CD14-positive monocyte (primary cell): Measurements from ENCODE around the gene PLAGL2. TPM values are rescaled to one million over a fixed set of nuclear protein-coding genes. Genes with fewer than 3 reads are reported as not detected.

Source experiments
- DNase-seq, 3 donors: peaks; one replicate each; pipeline ENCODE4 v3.0.0-alpha.2; 2011 to 2022
- H2AFZ ChIP-seq: 2 replicates; pipeline ENCODE4 v1.6.0; 2012; ENCODE audit warnings: mild to moderate bottlenecking, low read depth, low read length, inconsistent platforms; ENCODE audit not compliant: insufficient read depth, poor library complexity, severe bottlenecking
- H3K27ac ChIP-seq, 2 donors: 1 replicate in 1 of 2; 2 replicates in 1 of 2; pipeline ENCODE4 v1.5.1; 2012 to 2013; ENCODE audit warnings: low read length in 2 of 2, control low read depth in 1 of 2, inconsistent platforms in 1 of 2, low read depth in 1 of 2, mild to moderate bottlenecking in 1 of 2
- H3K27me3 ChIP-seq, 2 donors: one replicate each; pipeline versions ENCODE4 v1.6.0 to v1.6.1; 2011 to 2013; ENCODE audit warnings: low read length in 2 of 2; ENCODE audit not compliant: control insufficient read depth in 2 of 2, insufficient read depth in 2 of 2
- H3K36me3 ChIP-seq, 2 donors: replicated peaks in 1 of 2; 1 replicate in 1 of 2; 2 replicates in 1 of 2; pipeline versions ENCODE4 v1.5.1 to v1.6.1; 2012 to 2013; ENCODE audit warnings: low read length in 2 of 2, control low read depth in 1 of 2, inconsistent platforms in 1 of 2, mild to moderate bottlenecking in 1 of 2; ENCODE audit not compliant: insufficient read depth in 2 of 2, control insufficient read depth in 1 of 2
- H3K4me1 ChIP-seq, 2 donors: 1 replicate in 1 of 2; 2 replicates in 1 of 2; pipeline versions ENCODE4 v1.5.1 to v1.6.1; 2012 to 2013; ENCODE audit warnings: low read length in 2 of 2, control low read depth in 1 of 2, inconsistent platforms in 1 of 2, mild to moderate bottlenecking in 1 of 2, moderate library complexity in 1 of 2; ENCODE audit not compliant: insufficient read depth in 2 of 2, control insufficient read depth in 1 of 2
- H3K4me2 ChIP-seq: replicated peaks from 2 replicates; pipeline ENCODE3; 2012; ENCODE audit warnings: low read length, moderate library complexity, mild to moderate bottlenecking; ENCODE audit not compliant: poor library complexity, severe bottlenecking; ENCODE audit errors: extremely low read depth
- H3K4me3 ChIP-seq, 3 experiments: fragments of 200-600 bp in 1 of 3; sonication (generic) in 1 of 3; replicated peaks in 1 of 3; 1 replicate in 2 of 3; 2 replicates in 1 of 3; pipeline ENCODE4 v1.5.1; 2011 to 2013; ENCODE audit warnings: low read length in 3 of 3, mild to moderate bottlenecking in 3 of 3, control low read depth in 2 of 3, low read depth in 2 of 3, inconsistent platforms in 1 of 3, moderate library complexity in 1 of 3
- H3K79me2 ChIP-seq: 2 replicates; pipeline ENCODE4 v1.6.0; 2012; ENCODE audit warnings: mild to moderate bottlenecking, control low read depth, inconsistent platforms, low read length, moderate library complexity; ENCODE audit not compliant: insufficient read depth
- H3K9ac ChIP-seq: 2 replicates; pipeline ENCODE4 v1.6.0; 2017; ENCODE audit warnings: low read length, mild to moderate bottlenecking; ENCODE audit not compliant: insufficient read depth, poor library complexity, severe bottlenecking
- H3K9me3 ChIP-seq, 2 donors: replicated peaks in 1 of 2; 1 replicate in 1 of 2; 2 replicates in 1 of 2; pipeline versions ENCODE4 v1.5.1 to v1.6.1; 2012 to 2013; ENCODE audit warnings: low read length in 2 of 2, control low read depth in 1 of 2; ENCODE audit not compliant: control insufficient read depth in 1 of 2, insufficient read depth in 1 of 2
- H4K20me1 ChIP-seq: 2 replicates; pipeline ENCODE4 v1.6.0; 2012; ENCODE audit warnings: mild to moderate bottlenecking, low read length, control low read depth, moderate library complexity; ENCODE audit not compliant: insufficient read depth
- H3K27ac Mint-ChIP-seq, 7 donors: one replicate each; pipeline ENCODE4 v1.8.0; 2020; ENCODE audit warnings: mild to moderate bottlenecking in 7 of 7, mixed read lengths in 7 of 7, moderate library complexity in 6 of 7, inconsistent platforms in 2 of 7
- H3K27me3 Mint-ChIP-seq, 3 donors: one replicate each; pipeline ENCODE4 v1.8.0; 2021 to 2022; ENCODE audit warnings: low read depth in 3 of 3, mild to moderate bottlenecking in 3 of 3, mixed read lengths in 3 of 3, moderate library complexity in 3 of 3, inconsistent platforms in 1 of 3
- H3K36me3 Mint-ChIP-seq, 2 donors: one replicate each; pipeline ENCODE4 v1.8.0; 2020; ENCODE audit warnings: mixed read lengths in 2 of 2, inconsistent platforms in 1 of 2, mild to moderate bottlenecking in 1 of 2
- H3K4me1 Mint-ChIP-seq: one replicate; pipeline ENCODE4 v1.8.0; 2020; ENCODE audit warnings: mild to moderate bottlenecking, mixed read lengths
- H3K4me3 Mint-ChIP-seq, 2 donors: one replicate each; pipeline ENCODE4 v1.8.0; 2020; ENCODE audit warnings: mild to moderate bottlenecking in 2 of 2, mixed read lengths in 2 of 2, moderate library complexity in 1 of 2
- H3K9me3 Mint-ChIP-seq, 7 donors: one replicate each; pipeline ENCODE4 v1.8.0; 2020 to 2022; ENCODE audit warnings: mixed read lengths in 7 of 7, mild to moderate bottlenecking in 6 of 7, moderate library complexity in 6 of 7, inconsistent platforms in 2 of 7
- CTCF ChIP-seq: fragments of 200-600 bp; IDR thresholded peaks from one replicate; pipeline ENCODE4 v1.8.0; 2022; ENCODE audit warnings: antibody characterized with exemption, mild to moderate bottlenecking
- WGBS: methylation state at CpG from one replicate; pipeline ENCODE4 v1.1.5; 2013; ENCODE audit warnings: missing lambda C conversion rate; ENCODE audit not compliant: insufficient coverage; 5-methylcytosine and 5-hydroxymethylcytosine counted together
- intact Hi-C, 2 donors: fragments of 100-400 bp; cut with micrococcal nuclease; formaldehyde crosslinking; loops; one replicate each; pipeline versions ENCODE4 v1.15.0 to v1.15.1; 2023
- polyA plus RNA-seq, 3 donors: library from polyadenylated mRNA; depleted of rRNA in 1 of 3; unstranded in 2 of 3; stranded (reverse) in 1 of 3; fragments of 300-500 nt in 2 of 3; fragments of >200 nt in 1 of 3; fragmentation: Illumina TruSeq in 2 of 3; gene quantifications; 1 replicate in 2 of 3; 2 replicates in 1 of 3; pipeline ENCODE4 v1.2.3, GENCODE V29; 2012 to 2021

The PLAGL2 gene
- polyA plus RNA-seq, 3 donors = 6.2 to 31.7 (median 14.7) TPM

DNA sequence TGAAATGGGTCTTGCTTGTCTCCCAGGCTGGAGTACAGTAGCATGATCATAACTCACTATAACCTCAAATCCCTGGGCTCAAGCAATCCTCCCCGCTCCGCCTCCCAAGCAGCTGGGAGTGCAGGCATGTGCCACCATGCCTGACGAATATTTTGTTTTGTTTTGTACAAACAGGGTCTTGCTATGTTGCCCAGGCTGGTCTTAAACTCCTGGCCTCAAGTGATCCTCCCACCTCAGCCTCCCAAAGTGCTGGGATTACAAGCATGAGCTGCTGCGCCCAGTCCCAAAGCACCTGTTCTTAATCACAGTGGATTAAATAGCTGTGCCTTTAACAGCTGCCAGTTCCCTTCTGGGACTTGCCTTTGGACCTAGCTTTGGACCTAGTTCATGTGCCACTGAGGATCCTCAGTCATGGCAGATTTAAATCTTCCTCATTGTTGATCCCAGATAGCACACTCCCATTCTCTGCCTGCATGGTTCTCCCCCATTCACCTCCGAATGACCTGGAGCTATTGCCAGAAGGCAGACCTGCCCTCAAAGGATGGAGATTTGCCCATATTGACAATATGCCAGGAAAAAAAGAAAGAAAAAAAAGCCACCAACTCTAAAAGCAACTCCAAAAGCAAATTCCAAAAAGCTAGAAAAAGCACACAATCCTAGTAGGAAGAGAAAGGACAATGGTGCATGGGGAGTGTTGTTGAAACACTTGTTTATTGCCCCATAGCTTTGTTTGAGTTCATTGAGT lies 10.8 kb upstream of the PLAGL2 start:
- no peak overlapping the region for H3K4me3 ChIP-seq
- no peak overlapping the region for H3K4me2 ChIP-seq
- no peaks in the 10 kb centered on the region for H3K4me1 ChIP-seq
- H3K27me3 ChIP-seq = no peaks in the 10 kb centered on the region
- intact Hi-C loops = no loop called here
- DNase-seq = no peak
- H3K9me3 ChIP-seq = no peaks in the 10 kb centered on the region
- H3K27ac Mint-ChIP-seq = peak overlapping the region in 2 of 7 donors; percentile 30 to 51
- H3K27ac ChIP-seq = no peak overlapping the region
- no peak overlapping the region for H3K4me3 Mint-ChIP-seq
- H3K9me3 Mint-ChIP-seq = no peaks in the 10 kb centered on the region
- H3K79me2 ChIP-seq = no peaks in the 10 kb centered on the region
- H3K9ac ChIP-seq = no peak overlapping the region
- no peak for TF ChIP-seq CTCF
- peaks cover 63 to 98% of the 10 kb centered on the region in 2 donors for H3K36me3 ChIP-seq
- H3K4me1 Mint-ChIP-seq = no peaks in the 10 kb centered on the region
- peaks cover 0 to 1% (median 0%) of the 10 kb centered on the region in 3 donors for H3K27me3 Mint-ChIP-seq
- H4K20me1 ChIP-seq = no peaks in the 10 kb centered on the region
- H2AFZ ChIP-seq = no peak overlapping the region
- peaks cover 81 to 93% of the 10 kb centered on the region in 2 donors for H3K36me3 Mint-ChIP-seq
- WGBS = 97% methylated on average over 5 of the region's 5 CpGs

GRCh38 chr20:32216179-32217142 lies 8.9 kb upstream of the PLAGL2 start:
- DNase-seq = no peak
- no peak overlapping the region for H3K4me3 Mint-ChIP-seq
- Histone ChIP-seq H3K4me3 (no peak overlapping the region), H3K79me2 (peaks cover 4% of the 10 kb centered on the region), H2AFZ (no peak overlapping the region), H4K20me1 (no peaks in the 10 kb centered on the region), H3K9me3 (no peaks in the 10 kb centered on the region), H3K9ac (no peak overlapping the region), H3K4me1 (no peaks in the 10 kb centered on the region), H3K36me3 (peaks cover 58 to 94% of the 10 kb centered on the region in 2 donors), H3K27me3 (no peaks in the 10 kb centered on the region), H3K27ac (peak overlapping the region in 1 of 2 donors; percentile 12), H3K4me2 (no peak overlapping the region)
- peaks cover 0 to 1% (median 0%) of the 10 kb centered on the region in 3 donors for H3K27me3 Mint-ChIP-seq
- H3K36me3 Mint-ChIP-seq = peaks cover 78 to 93% of the 10 kb centered on the region in 2 donors
- peaks cover 2% of the 10 kb centered on the region for H3K4me1 Mint-ChIP-seq
- no peak for TF ChIP-seq CTCF
- peak overlapping the region in 2 of 7 donors; percentile 23 to 30 for H3K27ac Mint-ChIP-seq
- intact Hi-C loops = no loop called here
- no peaks in the 10 kb centered on the region for H3K9me3 Mint-ChIP-seq
- WGBS = 98% methylated on average over 5 of the region's 13 CpGs
